Erythroblast (primary cell): ENCODE data around the gene FGF12.

Experiments used
- GATA1 ChIP-seq: IDR thresholded peaks from 2 replicates; pipeline ENCODE4 v1.6.1; 2011; ENCODE audit warnings: low read depth, mild to moderate bottlenecking, control low read depth, low read length, moderate library complexity
- POLR2A ChIP-seq: IDR thresholded peaks from 2 replicates; pipeline ENCODE4 v1.6.1; 2011; ENCODE audit warnings: mild to moderate bottlenecking, low read length

DNA sequence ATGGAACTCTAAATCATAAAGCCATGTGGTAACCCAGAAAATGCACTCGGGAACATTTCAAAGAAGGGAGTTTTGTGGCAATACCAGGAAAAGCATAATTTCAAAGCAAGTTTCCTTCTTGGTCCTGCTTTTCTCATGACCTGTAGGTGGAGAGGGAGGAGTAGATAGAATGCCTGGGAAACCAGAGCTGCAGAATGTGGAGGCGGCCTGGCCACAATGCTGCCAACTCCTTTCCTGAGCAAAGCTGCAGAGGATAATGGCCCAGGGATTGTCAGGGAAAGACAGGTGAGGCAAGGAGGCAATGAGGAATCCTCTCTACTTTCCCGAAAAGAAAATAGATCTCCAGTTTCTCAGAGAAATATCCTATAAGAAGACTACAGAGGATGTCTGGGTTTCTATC is 330.3 kb downstream of the FGF12 start:
- TF ChIP-seq POLR2A = no peak
- TF ChIP-seq GATA1 = no peak
